ENCODE measurements around the gene CCL20. TPM values are rescaled to one million over a fixed set of nuclear protein-coding genes. Genes with fewer than 3 reads are reported as not detected.

CCL20 gene
- total and polyA plus RNA-seq, 2 of the 13 experiments (the other 11 are each of a cell fraction or from before 2014, with no cell fraction given): 223 to 903 TPM

DNA sequence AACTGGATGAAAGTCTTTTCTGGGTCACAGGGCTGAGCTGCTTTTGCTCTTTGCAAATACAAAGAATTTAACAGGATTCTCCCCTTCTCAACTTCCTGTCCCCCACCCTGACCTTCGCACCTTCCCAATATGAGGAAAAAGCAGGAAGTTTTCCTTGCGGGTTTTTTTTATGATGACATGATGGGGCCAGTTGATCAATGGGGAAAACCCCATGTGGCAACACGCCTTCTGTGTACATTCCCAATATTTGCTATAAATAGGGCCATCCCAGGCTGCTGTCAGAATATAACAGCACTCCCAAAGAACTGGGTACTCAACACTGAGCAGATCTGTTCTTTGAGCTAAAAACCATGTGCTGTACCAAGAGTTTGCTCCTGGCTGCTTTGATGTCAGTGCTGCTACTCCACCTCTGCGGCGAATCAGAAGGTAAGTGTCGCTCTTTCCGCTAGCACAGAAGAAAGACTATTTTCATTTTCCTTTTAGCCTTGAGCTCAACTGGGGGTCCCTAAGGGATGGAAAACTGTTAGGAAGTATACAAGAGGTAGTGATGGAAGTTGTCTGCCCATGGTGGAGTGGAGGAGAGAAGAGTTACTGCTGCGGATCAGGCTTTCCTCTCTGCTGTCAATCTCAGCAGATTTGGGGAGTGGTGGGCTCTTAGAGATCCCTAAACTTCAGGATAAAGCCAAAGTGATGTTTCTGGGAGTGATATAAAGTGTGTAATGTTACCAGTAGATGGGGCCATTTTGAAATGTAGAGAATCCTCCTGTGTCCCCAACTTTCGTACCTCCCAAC is at the start of gene CCL20 (continued):
- no peak for TF ChIP-seq AGO1 (IDR thresholded peaks at IDR 0.05; ENCODE audit: low read depth, low read length, poor library complexity, severe bottlenecking)
- TF ChIP-seq, protein P1, sequence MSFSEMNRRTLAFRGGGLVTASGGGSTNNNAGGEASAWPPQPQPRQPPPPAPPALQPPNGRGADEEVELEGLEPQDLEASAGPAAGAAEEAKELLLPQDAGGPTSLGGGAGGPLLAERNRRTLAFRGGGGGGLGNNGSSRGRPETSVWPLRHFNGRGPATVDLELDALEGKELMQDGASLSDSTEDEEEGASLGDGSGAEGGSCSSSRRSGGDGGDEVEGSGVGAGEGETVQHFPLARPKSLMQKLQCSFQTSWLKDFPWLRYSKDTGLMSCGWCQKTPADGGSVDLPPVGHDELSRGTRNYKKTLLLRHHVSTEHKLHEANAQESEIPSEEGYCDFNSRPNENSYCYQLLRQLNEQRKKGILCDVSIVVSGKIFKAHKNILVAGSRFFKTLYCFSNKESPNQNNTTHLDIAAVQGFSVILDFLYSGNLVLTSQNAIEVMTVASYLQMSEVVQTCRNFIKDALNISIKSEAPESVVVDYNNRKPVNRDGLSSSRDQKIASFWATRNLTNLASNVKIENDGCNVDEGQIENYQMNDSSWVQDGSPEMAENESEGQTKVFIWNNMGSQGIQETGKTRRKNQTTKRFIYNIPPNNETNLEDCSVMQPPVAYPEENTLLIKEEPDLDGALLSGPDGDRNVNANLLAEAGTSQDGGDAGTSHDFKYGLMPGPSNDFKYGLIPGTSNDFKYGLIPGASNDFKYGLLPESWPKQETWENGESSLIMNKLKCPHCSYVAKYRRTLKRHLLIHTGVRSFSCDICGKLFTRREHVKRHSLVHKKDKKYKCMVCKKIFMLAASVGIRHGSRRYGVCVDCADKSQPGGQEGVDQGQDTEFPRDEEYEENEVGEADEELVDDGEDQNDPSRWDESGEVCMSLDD (CRISPR knock-in tag; IDR thresholded peaks at IDR 0.05; ENCODE audit: borderline replicate concordance): no peak; the same call in 1 of the 2 replicates
- 0 out of 2 replicates have a peak, but pooled peaks have one; percentile 23 for TF ChIP-seq RFXANK (CRISPR knock-in tag; IDR thresholded peaks at IDR 0.05)
- TF ChIP-seq TP53 (CRISPR knock-in tag; conservative IDR thresholded peaks at IDR 0.05): no peak
- TF ChIP-seq, protein P2, sequence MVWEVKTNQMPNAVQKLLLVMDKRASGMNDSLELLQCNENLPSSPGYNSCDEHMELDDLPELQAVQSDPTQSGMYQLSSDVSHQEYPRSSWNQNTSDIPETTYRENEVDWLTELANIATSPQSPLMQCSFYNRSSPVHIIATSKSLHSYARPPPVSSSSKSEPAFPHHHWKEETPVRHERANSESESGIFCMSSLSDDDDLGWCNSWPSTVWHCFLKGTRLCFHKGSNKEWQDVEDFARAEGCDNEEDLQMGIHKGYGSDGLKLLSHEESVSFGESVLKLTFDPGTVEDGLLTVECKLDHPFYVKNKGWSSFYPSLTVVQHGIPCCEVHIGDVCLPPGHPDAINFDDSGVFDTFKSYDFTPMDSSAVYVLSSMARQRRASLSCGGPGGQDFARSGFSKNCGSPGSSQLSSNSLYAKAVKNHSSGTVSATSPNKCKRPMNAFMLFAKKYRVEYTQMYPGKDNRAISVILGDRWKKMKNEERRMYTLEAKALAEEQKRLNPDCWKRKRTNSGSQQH (CRISPR knock-in tag; IDR thresholded peaks at IDR 0.05; ENCODE audit: low read depth): peak; percentile 94; the same call in 1 of the 2 replicates
- TF ChIP-seq, protein P3, sequence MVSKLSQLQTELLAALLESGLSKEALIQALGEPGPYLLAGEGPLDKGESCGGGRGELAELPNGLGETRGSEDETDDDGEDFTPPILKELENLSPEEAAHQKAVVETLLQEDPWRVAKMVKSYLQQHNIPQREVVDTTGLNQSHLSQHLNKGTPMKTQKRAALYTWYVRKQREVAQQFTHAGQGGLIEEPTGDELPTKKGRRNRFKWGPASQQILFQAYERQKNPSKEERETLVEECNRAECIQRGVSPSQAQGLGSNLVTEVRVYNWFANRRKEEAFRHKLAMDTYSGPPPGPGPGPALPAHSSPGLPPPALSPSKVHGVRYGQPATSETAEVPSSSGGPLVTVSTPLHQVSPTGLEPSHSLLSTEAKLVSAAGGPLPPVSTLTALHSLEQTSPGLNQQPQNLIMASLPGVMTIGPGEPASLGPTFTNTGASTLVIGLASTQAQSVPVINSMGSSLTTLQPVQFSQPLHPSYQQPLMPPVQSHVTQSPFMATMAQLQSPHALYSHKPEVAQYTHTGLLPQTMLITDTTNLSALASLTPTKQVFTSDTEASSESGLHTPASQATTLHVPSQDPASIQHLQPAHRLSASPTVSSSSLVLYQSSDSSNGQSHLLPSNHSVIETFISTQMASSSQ (IDR thresholded peaks at IDR 0.05; ENCODE audit: low read depth): peak; percentile 78; the same call in 1 of the 2 replicates
- TF ChIP-seq, protein P3 (CRISPR knock-in tag; IDR thresholded peaks at IDR 0.05; ENCODE audit: borderline replicate concordance): peak; percentile 81; the same call in 1 of the 2 replicates
- TF ChIP-seq EHMT2 (IDR thresholded peaks at IDR 0.05; ENCODE audit: borderline replicate concordance, low read depth, low read length): peak; percentile 96
- TF ChIP-seq, protein P4, sequence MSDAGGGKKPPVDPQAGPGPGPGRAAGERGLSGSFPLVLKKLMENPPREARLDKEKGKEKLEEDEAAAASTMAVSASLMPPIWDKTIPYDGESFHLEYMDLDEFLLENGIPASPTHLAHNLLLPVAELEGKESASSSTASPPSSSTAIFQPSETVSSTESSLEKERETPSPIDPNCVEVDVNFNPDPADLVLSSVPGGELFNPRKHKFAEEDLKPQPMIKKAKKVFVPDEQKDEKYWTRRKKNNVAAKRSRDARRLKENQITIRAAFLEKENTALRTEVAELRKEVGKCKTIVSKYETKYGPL (CRISPR knock-in tag; IDR thresholded peaks at IDR 0.05): no peak
- no peak; the same call in 1 of the 2 replicates for TF ChIP-seq ZNF292 (CRISPR knock-in tag; IDR thresholded peaks at IDR 0.05; ENCODE audit: borderline replicate concordance, low read depth)
- 0 out of 2 replicates have a peak, but pooled peaks have one; percentile 7 for TF ChIP-seq CC2D1A (CRISPR knock-in tag; IDR thresholded peaks at IDR 0.05)
- TF ChIP-seq, protein P5, sequence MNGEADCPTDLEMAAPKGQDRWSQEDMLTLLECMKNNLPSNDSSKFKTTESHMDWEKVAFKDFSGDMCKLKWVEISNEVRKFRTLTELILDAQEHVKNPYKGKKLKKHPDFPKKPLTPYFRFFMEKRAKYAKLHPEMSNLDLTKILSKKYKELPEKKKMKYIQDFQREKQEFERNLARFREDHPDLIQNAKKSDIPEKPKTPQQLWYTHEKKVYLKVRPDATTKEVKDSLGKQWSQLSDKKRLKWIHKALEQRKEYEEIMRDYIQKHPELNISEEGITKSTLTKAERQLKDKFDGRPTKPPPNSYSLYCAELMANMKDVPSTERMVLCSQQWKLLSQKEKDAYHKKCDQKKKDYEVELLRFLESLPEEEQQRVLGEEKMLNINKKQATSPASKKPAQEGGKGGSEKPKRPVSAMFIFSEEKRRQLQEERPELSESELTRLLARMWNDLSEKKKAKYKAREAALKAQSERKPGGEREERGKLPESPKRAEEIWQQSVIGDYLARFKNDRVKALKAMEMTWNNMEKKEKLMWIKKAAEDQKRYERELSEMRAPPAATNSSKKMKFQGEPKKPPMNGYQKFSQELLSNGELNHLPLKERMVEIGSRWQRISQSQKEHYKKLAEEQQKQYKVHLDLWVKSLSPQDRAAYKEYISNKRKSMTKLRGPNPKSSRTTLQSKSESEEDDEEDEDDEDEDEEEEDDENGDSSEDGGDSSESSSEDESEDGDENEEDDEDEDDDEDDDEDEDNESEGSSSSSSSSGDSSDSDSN (CRISPR knock-in tag; IDR thresholded peaks at IDR 0.05): peak; percentile 37; the same call in 1 of the 2 replicates
- 0 out of 2 replicates have a peak, but pooled peaks have one; percentile 80 for TF ChIP-seq PAX8 (CRISPR knock-in tag; IDR thresholded peaks at IDR 0.05; ENCODE audit: borderline replicate concordance)
- TF ChIP-seq ZNF17 (CRISPR knock-in tag; IDR thresholded peaks at IDR 0.05): no peak
- TF ChIP-seq ZFY (CRISPR knock-in tag; IDR thresholded peaks at IDR 0.05): no peak; the same call in 1 of the 2 replicates
- TF ChIP-seq ZNF317 (CRISPR knock-in tag; IDR thresholded peaks at IDR 0.05): peak; percentile 58; the same call in 1 of the 2 replicates
